Naive B cell (primary cell): ENCODE data around the gene ZNF583. TPM values are rescaled to one million over a fixed set of nuclear protein-coding genes. Genes with fewer than 3 reads are reported as not detected.

Source experiments
- ATAC-seq, 2 donors: fragments of 150-1000 bp; cut with Tn5 transposase; 2 replicates each; pipeline ENCODE4 v1.10.0; 2021; ENCODE audit warnings: low read depth in 2 of 2, mild to moderate bottlenecking in 2 of 2, moderate library complexity in 2 of 2
- DNase-seq: peaks from one replicate; pipeline ENCODE4 v3.0.0; 2022
- H3K27ac Mint-ChIP-seq, 6 donors: one replicate each; pipeline ENCODE4 v1.8.0; 2020 to 2022; ENCODE audit warnings: mild to moderate bottlenecking in 6 of 6, mixed read lengths in 6 of 6, moderate library complexity in 5 of 6, inconsistent platforms in 2 of 6
- H3K27me3 Mint-ChIP-seq, 3 donors: one replicate each; pipeline ENCODE4 v1.8.0; 2021 to 2022; ENCODE audit warnings: mixed read lengths in 3 of 3, mild to moderate bottlenecking in 1 of 3
- H3K36me3 Mint-ChIP-seq, 2 donors: one replicate each; pipeline ENCODE4 v1.8.0; 2020 to 2022; ENCODE audit warnings: mixed read lengths in 2 of 2, inconsistent platforms in 1 of 2, mild to moderate bottlenecking in 1 of 2
- H3K4me1 Mint-ChIP-seq, 3 donors: one replicate each; pipeline ENCODE4 v1.8.0; 2020 to 2022; ENCODE audit warnings: mixed read lengths in 3 of 3, inconsistent platforms in 1 of 3, mild to moderate bottlenecking in 1 of 3, moderate library complexity in 1 of 3
- H3K4me3 Mint-ChIP-seq, 8 donors: one replicate each; pipeline ENCODE4 v1.8.0; 2020 to 2022; ENCODE audit warnings: mild to moderate bottlenecking in 8 of 8, mixed read lengths in 8 of 8, moderate library complexity in 8 of 8, inconsistent platforms in 2 of 8
- H3K9me3 Mint-ChIP-seq, 7 donors: one replicate each; pipeline ENCODE4 v1.8.0; 2020 to 2022; ENCODE audit warnings: mixed read lengths in 7 of 7, mild to moderate bottlenecking in 5 of 7, inconsistent platforms in 2 of 7, moderate library complexity in 1 of 7
- polyA plus RNA-seq, 6 donors: library from polyadenylated mRNA; unstranded; fragments of 300-500 nt; fragmentation: Illumina TruSeq; gene quantifications; one replicate each; pipeline ENCODE4 v1.2.3, GENCODE V29; 2021; ENCODE audit warnings: low read depth in 6 of 6

Gene ZNF583
- polyA plus RNA-seq, 6 donors from 2014 or later = 15.1 to 33.2 (median 16.8) TPM

GRCh38 chr19:56398809-56399208, 5.3 kb upstream of the ZNF583 start:
- Mint-ChIP-seq H3K4me1 (peaks cover 4 to 28% (median 12%) of the 10 kb centered on the region in 3 donors), H3K4me3 (peak overlapping the region in 1 of 8 donors; percentile 57), H3K9me3 (peaks cover 10 to 76% (median 50%) of the 10 kb centered on the region in 7 donors), H3K27ac (peak overlapping the region in 1 of 6 donors; percentile 66), H3K27me3 (no peaks in the 10 kb centered on the region), H3K36me3 (peaks cover 32 to 50% of the 10 kb centered on the region in 2 donors)
- ATAC-seq (no peak), DNase-seq (no peak)

GRCh38 chr19:56400485-56400884, 3.6 kb upstream of the ZNF583 start:
- Mint-ChIP-seq H3K36me3 (peaks cover 32 to 56% of the 10 kb centered on the region in 2 donors), H3K4me1 (peaks cover 18 to 29% (median 29%) of the 10 kb centered on the region in 3 donors), H3K27ac (peak overlapping the region in 2 of 6 donors; percentile 14 to 25), H3K27me3 (no peaks in the 10 kb centered on the region), H3K9me3 (peaks cover 12 to 70% (median 44%) of the 10 kb centered on the region in 7 donors), H3K4me3 (peak overlapping the region in 1 of 8 donors; percentile 47)
- ATAC-seq = no peak
- no peak for DNase-seq

DNA sequence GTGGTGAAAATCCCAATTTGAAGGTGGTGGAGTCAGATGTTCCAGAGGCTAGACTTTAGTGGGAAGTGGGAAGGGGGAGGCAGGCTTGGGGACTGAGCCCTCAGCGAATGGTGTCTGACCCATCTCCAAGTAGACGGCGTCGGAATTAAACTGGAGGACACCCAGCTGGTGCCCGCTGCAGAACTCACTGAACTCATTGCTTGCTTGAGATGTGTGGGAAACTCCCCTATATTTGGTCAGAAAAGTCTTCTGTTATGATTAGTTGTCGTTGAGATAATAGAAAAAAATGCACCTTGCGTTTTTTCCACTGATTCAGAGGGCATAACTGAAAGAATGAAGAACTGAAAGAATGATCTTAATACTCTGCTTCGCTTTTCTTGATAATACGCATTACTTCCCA, 871 bp upstream of the ZNF583 start:
- peak; percentile 17 to 22 for ATAC-seq
- peaks cover 13 to 75% (median 45%) of the 10 kb centered on the region in 7 donors for H3K9me3 Mint-ChIP-seq
- no peak for DNase-seq

DNA sequence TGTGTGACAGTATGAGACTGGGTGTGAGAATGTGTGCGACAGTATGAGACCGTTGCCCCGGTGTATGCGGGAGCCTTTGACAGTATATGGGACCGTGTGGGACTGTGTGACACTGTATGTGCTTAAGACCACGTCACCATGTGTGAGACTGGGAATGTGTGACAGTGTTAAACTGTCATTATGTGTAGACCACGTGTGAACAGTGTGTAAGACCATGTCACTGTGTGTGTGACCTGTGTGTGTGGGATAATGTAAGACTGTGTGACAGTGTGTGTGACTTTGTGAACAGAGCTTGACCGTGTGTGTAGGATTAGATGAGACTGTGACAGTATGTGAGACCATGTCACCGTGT, 549 bp downstream of the ZNF583 start:
- Mint-ChIP-seq H3K4me3 (peak overlapping the region; percentile 73 to 100 (median 98)), H3K9me3 (peaks cover 21 to 74% (median 46%) of the 10 kb centered on the region in 7 donors), H3K27ac (peak overlapping the region; percentile 63 to 100 (median 96)), H3K4me1 (peaks cover 21 to 36% (median 29%) of the 10 kb centered on the region in 3 donors), H3K27me3 (no peaks in the 10 kb centered on the region), H3K36me3 (peaks cover 34 to 66% of the 10 kb centered on the region in 2 donors)
- DNase-seq = no peak
- ATAC-seq = no peak

More for the DNA sequence above, 871 bp upstream of the ZNF583 start:
- Mint-ChIP-seq H3K4me3 (peak overlapping the region; percentile 73 to 100 (median 98)), H3K27ac (peak overlapping the region; percentile 94 to 100 (median 97)), H3K36me3 (peaks cover 37 to 65% of the 10 kb centered on the region in 2 donors), H3K27me3 (no peaks in the 10 kb centered on the region), H3K4me1 (peaks cover 21 to 36% (median 29%) of the 10 kb centered on the region in 3 donors)

- no peak for DNase-seq
- peaks cover 23 to 74% (median 46%) of the 10 kb centered on the region in 7 donors for H3K9me3 Mint-ChIP-seq
Measured at GRCh38 chr19:56405062-56405461, 930 bp downstream of the ZNF583 start.

GRCh38 chr19:56423276-56423984, 19.3 kb downstream of the ZNF583 start:
- ATAC-seq = no peak
- Mint-ChIP-seq H3K4me3 (peak overlapping the region in 1 of 8 donors; percentile 9), H3K27ac (no peak overlapping the region), H3K36me3 (peaks cover 49 to 62% of the 10 kb centered on the region in 2 donors), H3K4me1 (no peaks in the 10 kb centered on the region), H3K27me3 (no peaks in the 10 kb centered on the region), H3K9me3 (peaks cover 8 to 97% (median 93%) of the 10 kb centered on the region in 7 donors)
- no peak for DNase-seq

More at GRCh38 chr19:56405062-56405461, 930 bp downstream of the ZNF583 start:
- Mint-ChIP-seq H3K4me3 (peak overlapping the region; percentile 73 to 100 (median 98)), H3K27ac (peak overlapping the region in 2 of 6 donors; percentile 94 to 96), H3K27me3 (no peaks in the 10 kb centered on the region), H3K4me1 (peaks cover 21 to 36% (median 29%) of the 10 kb centered on the region in 3 donors), H3K36me3 (peaks cover 37 to 68% of the 10 kb centered on the region in 2 donors)
- no peak for ATAC-seq

DNA sequence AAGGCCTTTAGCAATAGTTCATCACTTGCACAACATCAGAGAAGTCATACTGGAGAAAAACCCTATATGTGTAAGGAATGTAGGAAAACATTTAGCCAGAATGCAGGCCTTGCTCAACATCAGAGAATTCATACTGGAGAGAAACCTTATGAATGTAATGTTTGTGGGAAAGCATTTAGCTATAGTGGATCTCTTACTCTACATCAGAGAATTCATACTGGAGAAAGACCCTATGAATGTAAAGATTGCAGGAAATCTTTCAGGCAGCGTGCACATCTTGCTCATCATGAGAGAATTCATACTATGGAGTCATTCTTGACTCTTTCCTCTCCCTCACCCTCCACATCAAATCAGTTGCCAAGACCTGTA, 19.8 kb downstream of the ZNF583 start:
- H3K4me3 Mint-ChIP-seq = no peak overlapping the region
- no peaks in the 10 kb centered on the region for H3K4me1 Mint-ChIP-seq
- ATAC-seq (no peak), DNase-seq (no peak)
- H3K27me3 Mint-ChIP-seq = no peaks in the 10 kb centered on the region
- peaks cover 8 to 94% (median 90%) of the 10 kb centered on the region in 7 donors for H3K9me3 Mint-ChIP-seq
- H3K36me3 Mint-ChIP-seq = peaks cover 43 to 57% of the 10 kb centered on the region in 2 donors
- H3K27ac Mint-ChIP-seq = no peak overlapping the region

DNA sequence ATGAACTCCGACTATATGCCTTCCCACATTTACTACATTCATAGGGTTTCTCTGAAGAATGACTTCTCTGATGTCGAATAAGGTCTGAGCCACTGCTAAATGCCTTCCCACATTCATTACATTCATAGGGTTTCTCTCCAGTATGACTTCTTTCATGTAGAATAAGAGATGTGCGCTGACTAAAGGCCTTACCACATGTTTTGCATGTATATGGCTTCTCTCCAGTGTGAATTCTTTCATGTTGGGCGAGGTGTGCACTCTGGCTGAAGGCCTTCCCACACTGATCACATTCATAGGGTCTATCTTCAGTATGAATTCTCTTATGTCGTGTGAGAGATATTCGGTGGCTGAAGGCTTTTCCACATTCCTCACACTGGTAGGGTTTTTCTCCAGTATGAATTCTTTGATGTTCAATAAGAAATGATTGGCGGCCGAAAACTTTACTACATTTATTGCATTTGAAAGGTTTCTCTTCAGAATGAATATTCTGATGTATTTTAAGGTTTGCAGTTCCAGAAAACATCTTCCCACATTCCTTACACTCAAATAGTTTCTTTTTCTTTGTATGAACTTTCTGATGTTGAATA, 37.2 kb downstream of the ZNF583 start:
- peaks cover 28 to 78% (median 72%) of the 10 kb centered on the region in 7 donors for H3K9me3 Mint-ChIP-seq
- no peak overlapping the region for H3K4me3 Mint-ChIP-seq
- no peak for DNase-seq
- H3K4me1 Mint-ChIP-seq = no peaks in the 10 kb centered on the region
- no peak overlapping the region for H3K27ac Mint-ChIP-seq
- H3K36me3 Mint-ChIP-seq = peaks cover 26 to 64% of the 10 kb centered on the region in 2 donors
- ATAC-seq = no peak
- H3K27me3 Mint-ChIP-seq = no peaks in the 10 kb centered on the region

DNA sequence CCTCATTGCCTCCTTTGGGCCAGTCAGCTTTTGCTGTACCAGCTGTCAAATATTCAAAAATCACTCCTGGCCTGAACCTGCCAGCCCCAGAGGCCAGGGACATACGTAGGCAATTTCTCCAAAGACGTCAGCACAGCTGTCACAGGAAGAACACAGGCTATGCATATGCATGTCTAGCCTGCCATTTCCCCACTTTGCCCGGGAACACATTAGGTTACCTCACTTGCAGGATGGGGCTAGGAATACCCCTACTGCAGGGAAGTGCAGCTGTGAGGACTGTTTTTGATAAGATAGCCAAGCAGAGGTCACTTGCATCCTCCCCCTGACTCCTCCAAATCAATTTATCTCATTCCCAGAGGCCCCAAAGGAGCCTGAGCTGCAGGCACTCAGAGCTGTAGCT, 70.2 kb downstream of the ZNF583 start:
- Mint-ChIP-seq H3K9me3 (peaks cover 15 to 45% (median 33%) of the 10 kb centered on the region in 7 donors), H3K27me3 (peaks cover 0 to 9% (median 0%) of the 10 kb centered on the region in 3 donors), H3K4me3 (peak overlapping the region in 1 of 8 donors; percentile 10), H3K27ac (peak overlapping the region in 1 of 6 donors; percentile 44), H3K36me3 (peaks cover 35 to 45% of the 10 kb centered on the region in 2 donors), H3K4me1 (peaks cover 30 to 44% (median 40%) of the 10 kb centered on the region in 3 donors)
- DNase-seq = no peak
- ATAC-seq = no peak

DNA sequence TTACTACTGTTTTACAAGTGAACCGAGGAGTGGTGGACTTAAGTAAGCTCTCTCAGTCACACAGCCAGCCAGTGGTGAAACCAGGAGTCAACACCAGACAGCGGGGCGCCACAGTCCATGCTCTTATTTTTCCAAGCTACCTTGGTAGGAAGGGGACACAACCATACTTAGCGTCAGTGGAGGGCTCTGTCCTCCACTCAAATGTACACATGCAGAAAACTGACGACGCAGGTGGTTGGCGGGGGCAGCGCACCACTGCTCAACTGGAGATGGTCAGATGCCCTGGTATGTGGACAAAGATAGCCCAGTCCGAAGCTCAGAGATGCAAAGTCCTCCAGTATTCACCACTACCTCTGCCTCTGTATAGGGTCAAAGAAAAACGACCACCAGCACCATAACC, 72.0 kb downstream of the ZNF583 start:
- ATAC-seq (no peak), DNase-seq (no peak)
- Mint-ChIP-seq H3K36me3 (peaks cover 27 to 45% of the 10 kb centered on the region in 2 donors), H3K27me3 (peaks cover 0 to 9% (median 0%) of the 10 kb centered on the region in 3 donors), H3K4me1 (peaks cover 37 to 55% (median 40%) of the 10 kb centered on the region in 3 donors), H3K4me3 (peak overlapping the region; percentile 93 to 100 (median 98)), H3K9me3 (peaks cover 13 to 49% (median 33%) of the 10 kb centered on the region in 7 donors), H3K27ac (peak overlapping the region; percentile 95 to 100 (median 100))

Other genes with a start within 250 kb of the ZNF583 start
- gene GALP, start 228.3 kb upstream of the ZNF583 start, polyA plus RNA-seq = not detected
- gene ZSCAN5B, start 206.5 kb upstream of the ZNF583 start, polyA plus RNA-seq = not detected
- gene ZSCAN5C, start 202.1 kb upstream of the ZNF583 start, polyA plus RNA-seq = under 1 TPM in 1 of 6 donors, not detected in 5; 0.15 TPM
- not detected for gene EDDM13, start 131.6 kb upstream of the ZNF583 start, polyA plus RNA-seq
- gene ZSCAN5A, start 89.5 kb upstream of the ZNF583 start, polyA plus RNA-seq = 1 to 10 TPM in 5 of 6 donors, not detected in 1; 5.3 to 8.1 (median 7.0) TPM
- gene ZNF582, start 10.8 kb upstream of the ZNF583 start, polyA plus RNA-seq = 1 to 10 TPM; 6.3 to 8.6 (median 7.3) TPM
- gene ZNF667, start 73.0 kb downstream of the ZNF583 start, polyA plus RNA-seq = 10 to 100 TPM in 3 of 6 donors, 1 to 10 TPM in 3; 5.5 to 13.4 (median 9.7) TPM
- 1 to 10 TPM in 2 of 6 donors, under 1 TPM in 3, not detected in 1; 0.45 to 2.0 (median 0.51) TPM for gene ZNF471, start 103.5 kb downstream of the ZNF583 start, polyA plus RNA-seq
- gene ZFP28, start 134.6 kb downstream of the ZNF583 start, polyA plus RNA-seq = 1 to 10 TPM in 5 of 6 donors, not detected in 1; 1.8 to 4.7 (median 4.1) TPM
- gene ZNF470, start 163.1 kb downstream of the ZNF583 start, polyA plus RNA-seq = 1 to 10 TPM; 1.6 to 4.5 (median 2.8) TPM
- gene ZNF71, start 191.0 kb downstream of the ZNF583 start, polyA plus RNA-seq = 10 to 100 TPM in 3 of 6 donors, 1 to 10 TPM in 3; 7.9 to 20.5 (median 10.4) TPM
- under 1 TPM in 1 of 6 donors, not detected in 5; 0.30 TPM for gene SMIM17, start 238.8 kb downstream of the ZNF583 start, polyA plus RNA-seq